ENCODE data around the gene VWA3A.
"Not testable (repeated sequence)": the region's sequence is repeated elsewhere in the genome, so short reads cannot be mapped to it uniquely, and the experiment has no call there.

Gene VWA3A

DNA sequence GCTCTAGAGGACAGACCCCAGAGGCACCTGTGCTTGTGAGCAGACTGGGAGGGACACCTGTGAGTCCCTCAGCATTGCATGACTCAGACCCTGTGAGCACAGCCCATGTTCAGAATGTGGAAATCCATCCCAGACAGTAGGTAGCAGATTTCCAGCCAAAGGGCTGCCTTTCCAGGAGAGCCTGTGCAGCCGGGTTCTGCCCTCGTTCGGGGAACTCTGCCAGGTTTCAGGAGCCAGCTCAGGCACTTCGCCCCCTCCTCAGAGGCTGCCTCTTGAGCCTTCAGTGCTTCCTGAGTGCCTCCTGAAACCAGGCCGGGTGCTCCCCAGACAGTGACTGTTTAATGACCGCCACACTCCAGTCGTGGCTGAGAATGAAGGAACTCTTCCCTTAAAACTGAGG lies 46.7 kb downstream of the VWA3A start:
- TF ChIP-seq ZFX (IDR thresholded peaks at IDR 0.05; ENCODE audit: borderline replicate concordance): no peak
- TF ChIP-seq, protein P1, sequence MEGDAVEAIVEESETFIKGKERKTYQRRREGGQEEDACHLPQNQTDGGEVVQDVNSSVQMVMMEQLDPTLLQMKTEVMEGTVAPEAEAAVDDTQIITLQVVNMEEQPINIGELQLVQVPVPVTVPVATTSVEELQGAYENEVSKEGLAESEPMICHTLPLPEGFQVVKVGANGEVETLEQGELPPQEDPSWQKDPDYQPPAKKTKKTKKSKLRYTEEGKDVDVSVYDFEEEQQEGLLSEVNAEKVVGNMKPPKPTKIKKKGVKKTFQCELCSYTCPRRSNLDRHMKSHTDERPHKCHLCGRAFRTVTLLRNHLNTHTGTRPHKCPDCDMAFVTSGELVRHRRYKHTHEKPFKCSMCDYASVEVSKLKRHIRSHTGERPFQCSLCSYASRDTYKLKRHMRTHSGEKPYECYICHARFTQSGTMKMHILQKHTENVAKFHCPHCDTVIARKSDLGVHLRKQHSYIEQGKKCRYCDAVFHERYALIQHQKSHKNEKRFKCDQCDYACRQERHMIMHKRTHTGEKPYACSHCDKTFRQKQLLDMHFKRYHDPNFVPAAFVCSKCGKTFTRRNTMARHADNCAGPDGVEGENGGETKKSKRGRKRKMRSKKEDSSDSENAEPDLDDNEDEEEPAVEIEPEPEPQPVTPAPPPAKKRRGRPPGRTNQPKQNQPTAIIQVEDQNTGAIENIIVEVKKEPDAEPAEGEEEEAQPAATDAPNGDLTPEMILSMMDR (IDR thresholded peaks at IDR 0.05): no peak
- no peak overlapping the region for H3K27ac ChIP-seq

DNA sequence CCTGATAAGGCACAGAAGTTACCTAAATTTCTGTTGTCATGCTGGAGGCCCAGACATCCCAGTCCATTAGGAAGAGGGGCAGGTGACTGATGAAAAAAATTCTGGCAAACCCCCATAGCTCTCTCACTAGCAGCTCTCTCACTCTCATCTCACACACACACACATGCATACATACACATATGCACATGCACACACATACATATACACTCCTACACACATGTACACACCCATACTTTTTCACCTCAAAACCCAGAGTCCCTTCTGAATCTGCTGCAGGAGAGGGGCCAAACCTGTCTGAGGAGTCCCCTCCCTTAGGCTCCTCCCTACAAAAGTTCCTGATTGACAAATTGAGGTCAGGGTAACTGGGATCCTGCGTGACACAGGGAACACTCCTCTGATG lies 47.4 kb downstream of the VWA3A start:
- no peak for TF ChIP-seq ZFX (IDR thresholded peaks at IDR 0.05; ENCODE audit: borderline replicate concordance)
- TF ChIP-seq, protein P1 (IDR thresholded peaks at IDR 0.05): no peak
- H3K27ac ChIP-seq: no peak overlapping the region

DNA sequence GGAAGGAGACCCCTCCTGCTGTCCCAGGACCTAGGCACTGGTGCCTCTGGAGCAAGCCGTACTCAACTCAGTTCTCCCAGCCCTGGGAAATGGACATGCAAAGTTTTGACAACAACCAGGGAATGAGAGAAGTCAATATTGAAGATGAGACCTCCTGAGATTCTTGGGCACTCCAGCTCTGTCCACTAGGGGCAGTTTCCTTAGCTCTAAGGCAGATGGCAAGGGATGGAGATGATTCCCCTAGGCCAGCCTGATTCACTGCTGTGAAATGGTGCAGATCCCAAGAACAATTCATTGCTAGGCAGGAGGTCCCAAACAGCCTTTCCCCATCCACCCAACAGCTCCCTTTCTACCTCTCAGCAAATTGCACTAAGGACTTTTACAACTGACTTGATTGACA lies 49.4 kb downstream of the VWA3A start:
- no peak overlapping the region for H3K27ac ChIP-seq

DNA sequence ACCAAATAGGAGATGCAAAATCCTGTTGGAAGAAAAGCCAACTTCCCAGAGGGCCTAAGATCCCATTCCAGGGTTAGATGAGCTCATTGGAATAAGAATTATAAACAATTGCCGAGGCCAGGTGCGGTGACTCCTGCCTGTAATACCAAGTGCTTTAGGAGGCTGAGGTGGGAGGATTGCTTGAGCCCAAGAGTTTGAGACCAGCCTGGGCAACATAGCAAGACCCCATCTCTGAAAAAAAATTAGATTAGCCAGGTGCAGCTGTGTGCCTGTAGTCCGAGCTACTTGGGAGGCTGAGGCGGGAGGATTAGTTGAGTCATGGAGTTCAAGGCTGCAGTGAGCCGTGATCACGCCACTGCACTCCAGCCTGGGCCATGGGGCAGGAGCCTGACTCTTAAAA lies 52.2 kb downstream of the VWA3A start:
- H3K27ac ChIP-seq: no peak overlapping the region
- no peak for TF ChIP-seq ZFX (IDR thresholded peaks at IDR 0.05; ENCODE audit: borderline replicate concordance)
- TF ChIP-seq, protein P1 (IDR thresholded peaks at IDR 0.05): no peak

More for the DNA sequence above, 49.4 kb downstream of the VWA3A start:
- TF ChIP-seq, protein P1 (IDR thresholded peaks at IDR 0.05): peak; percentile 60
- TF ChIP-seq ZFX (IDR thresholded peaks at IDR 0.05; ENCODE audit: borderline replicate concordance): no peak

DNA sequence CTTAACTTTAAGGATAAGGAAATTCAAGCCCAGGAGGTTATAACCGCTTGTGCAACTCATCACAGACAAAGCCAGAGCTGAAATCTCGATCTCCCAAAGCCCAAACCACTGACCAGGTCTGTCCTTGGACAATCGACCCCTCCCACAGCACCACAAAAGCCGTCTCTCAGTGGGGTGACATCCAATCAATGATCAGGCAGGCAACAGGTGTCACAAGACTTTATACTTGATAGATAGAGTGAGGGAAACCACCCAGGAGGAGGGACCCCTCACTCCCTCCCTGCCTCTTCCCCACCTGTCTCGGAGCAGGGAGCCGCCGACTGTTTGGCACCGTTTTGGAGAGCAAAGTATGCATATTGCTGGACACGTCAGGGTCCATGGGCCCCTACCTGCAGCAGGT lies 55.5 kb downstream of the VWA3A start:
- TF ChIP-seq, protein P1 (IDR thresholded peaks at IDR 0.05): no peak
- TF ChIP-seq ZFX (IDR thresholded peaks at IDR 0.05; ENCODE audit: borderline replicate concordance): no peak
- H3K27ac ChIP-seq: no peak overlapping the region

DNA sequence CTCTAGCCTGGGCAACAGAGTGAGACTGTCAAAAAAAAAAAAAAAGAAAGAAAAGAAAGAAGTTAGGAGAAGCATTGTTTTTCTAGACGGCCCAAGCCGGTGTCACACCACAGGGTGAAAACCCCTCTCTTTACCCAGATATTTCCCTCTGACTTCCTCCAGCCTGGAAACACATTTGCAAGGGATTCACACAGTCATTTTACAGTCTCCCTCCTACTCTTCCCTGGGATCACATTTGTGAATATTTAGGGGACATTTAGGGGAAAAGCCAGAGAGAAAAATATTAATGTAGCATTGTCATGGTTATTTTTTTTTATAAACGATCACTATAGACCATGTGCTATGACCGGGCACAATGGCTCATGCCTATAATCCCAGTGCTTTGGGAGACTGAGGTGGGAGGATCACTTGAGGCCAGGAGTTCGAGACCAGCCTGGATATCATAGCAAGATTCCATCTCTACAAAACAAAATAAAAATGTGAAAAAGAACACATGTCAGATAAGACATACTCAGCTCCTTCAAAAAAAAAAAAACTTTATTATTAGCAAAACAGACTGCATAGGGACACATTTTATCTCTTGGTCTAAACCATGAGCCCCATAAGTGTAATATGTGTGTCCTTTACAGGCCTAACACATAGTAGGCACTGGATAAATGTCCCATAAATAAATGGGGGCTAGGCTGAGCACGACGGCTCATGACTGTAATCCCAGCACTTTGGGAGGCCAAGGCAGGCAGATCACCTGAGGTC lies 59.1 kb downstream of the VWA3A start:
- no peak overlapping the region for H3K27ac ChIP-seq
- TF ChIP-seq ZFX (IDR thresholded peaks at IDR 0.05; ENCODE audit: borderline replicate concordance): no peak
- TF ChIP-seq, protein P1 (IDR thresholded peaks at IDR 0.05): no peak

DNA sequence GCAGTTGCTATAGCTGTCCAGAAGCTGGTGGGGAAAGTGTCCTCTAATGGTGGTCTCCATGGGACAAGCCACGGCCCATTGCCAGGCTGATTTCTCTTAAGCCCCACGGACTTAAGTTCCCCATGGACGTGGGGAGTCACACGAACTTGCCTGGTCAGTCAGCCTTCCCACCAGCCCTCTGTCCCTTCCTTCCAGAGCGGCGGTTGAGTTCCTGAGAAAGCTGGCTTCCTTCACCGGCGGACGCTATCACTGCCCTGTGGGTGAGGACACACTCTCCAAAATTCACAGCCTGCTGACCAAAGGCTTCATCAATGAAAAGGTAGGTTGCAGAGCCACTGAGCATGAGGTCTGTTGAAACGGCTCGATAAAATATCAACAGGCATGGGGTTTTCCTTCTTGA lies 60.0 kb downstream of the VWA3A start:
- H3K27ac ChIP-seq: no peak overlapping the region
- no peak for TF ChIP-seq ZFX (IDR thresholded peaks at IDR 0.05; ENCODE audit: borderline replicate concordance)

DNA sequence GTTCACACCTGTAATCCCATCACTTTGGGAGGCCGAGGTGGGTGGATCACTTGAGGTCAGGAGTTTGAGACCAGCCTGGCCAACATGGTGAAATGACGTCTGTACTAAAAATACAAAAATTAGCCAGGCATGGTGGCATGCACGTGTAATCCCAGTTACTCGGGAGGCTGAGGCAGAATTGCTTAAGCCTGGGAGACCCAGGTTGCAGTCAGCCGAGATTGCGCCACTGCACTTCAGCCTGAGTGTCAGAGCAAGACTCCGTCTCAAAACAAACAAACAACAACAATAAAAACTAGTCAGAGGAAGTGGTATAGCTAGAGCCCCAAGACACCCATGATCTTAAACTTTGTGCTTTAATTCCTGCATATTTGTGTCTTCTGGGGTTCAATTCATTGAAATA lies 60.7 kb downstream of the VWA3A start:
- H3K27ac ChIP-seq: not testable (repeated sequence)

Measured in 22Rv1 (cell line).